Chondrocyte (in vitro differentiated cells): ENCODE data around the gene GRK6. TPM values are rescaled to one million over a fixed set of nuclear protein-coding genes. Genes with fewer than 3 reads are reported as not detected.

Source experiments
- DNase-seq: peaks from one replicate; pipeline ENCODE4 v3.0.0; 2021; ENCODE audit warnings: mixed read lengths, low spot score
- H3K27ac Mint-ChIP-seq: one replicate; pipeline ENCODE4 v1.8.0; 2021; ENCODE audit warnings: mild to moderate bottlenecking, moderate library complexity, mixed read lengths; ENCODE audit not compliant: unreplicated experiment
- H3K27me3 Mint-ChIP-seq: 2 replicates; pipeline ENCODE4 v1.8.0; 2021; ENCODE audit warnings: low read depth, mixed read lengths
- H3K36me3 Mint-ChIP-seq: 2 replicates; pipeline ENCODE4 v1.8.0; 2021; ENCODE audit warnings: low read depth, mixed read lengths
- H3K4me1 Mint-ChIP-seq: 2 replicates; pipeline ENCODE4 v1.8.0; 2021; ENCODE audit warnings: low read depth, mild to moderate bottlenecking, mixed read lengths
- H3K4me3 Mint-ChIP-seq: one replicate; pipeline ENCODE4 v1.8.0; 2021; ENCODE audit warnings: mild to moderate bottlenecking, moderate library complexity, mixed read lengths; ENCODE audit not compliant: unreplicated experiment
- H3K9me3 Mint-ChIP-seq: 2 replicates; pipeline ENCODE4 v1.8.0; 2021; ENCODE audit warnings: low read depth, mixed read lengths
- total RNA-seq: library from RNA; stranded (reverse); gene quantifications from 3 replicates; pipeline ENCODE4 v1.2.1, GENCODE V29; 2021
- TF ChIP-seq, protein P1 (sequence below): fragments of 200-600 bp; sonication (generic); IDR thresholded peaks from 2 replicates; pipeline ENCODE4 v1.5.0; 2021; ENCODE audit warnings: antibody characterized with exemption, mild to moderate bottlenecking, moderate library complexity

The GRK6 gene
- total RNA-seq, 1 donor from 2014 or later = 26.3 TPM

DNA sequence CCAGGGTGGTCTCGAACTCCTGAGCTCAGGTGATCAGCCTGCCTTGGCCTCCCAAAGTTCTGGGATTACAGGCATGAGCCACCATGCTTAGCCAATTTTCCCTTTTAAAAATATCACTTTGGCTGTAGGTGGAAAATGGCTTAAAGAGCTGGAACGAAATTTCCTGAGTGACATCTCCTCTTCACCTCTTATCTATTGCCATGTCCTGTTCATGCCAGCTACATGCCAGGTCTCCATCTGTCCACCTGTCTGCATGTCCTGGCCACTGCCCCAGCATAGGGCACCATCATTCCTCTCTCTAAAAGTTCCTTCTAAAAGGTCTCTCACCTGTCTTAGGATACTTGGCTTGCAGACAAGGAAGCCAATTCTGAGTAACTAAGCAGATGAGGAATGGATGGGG, 2.8 kb upstream of the GRK6 start:
- Mint-ChIP-seq H3K27ac (no peak overlapping the region), H3K9me3 (no peaks in the 10 kb centered on the region), H3K4me3 (no peak overlapping the region), H3K36me3 (no peaks in the 10 kb centered on the region), H3K27me3 (no peaks in the 10 kb centered on the region), H3K4me1 (peaks cover 19% of the 10 kb centered on the region)
- DNase-seq = no peak
- TF ChIP-seq, protein P1, sequence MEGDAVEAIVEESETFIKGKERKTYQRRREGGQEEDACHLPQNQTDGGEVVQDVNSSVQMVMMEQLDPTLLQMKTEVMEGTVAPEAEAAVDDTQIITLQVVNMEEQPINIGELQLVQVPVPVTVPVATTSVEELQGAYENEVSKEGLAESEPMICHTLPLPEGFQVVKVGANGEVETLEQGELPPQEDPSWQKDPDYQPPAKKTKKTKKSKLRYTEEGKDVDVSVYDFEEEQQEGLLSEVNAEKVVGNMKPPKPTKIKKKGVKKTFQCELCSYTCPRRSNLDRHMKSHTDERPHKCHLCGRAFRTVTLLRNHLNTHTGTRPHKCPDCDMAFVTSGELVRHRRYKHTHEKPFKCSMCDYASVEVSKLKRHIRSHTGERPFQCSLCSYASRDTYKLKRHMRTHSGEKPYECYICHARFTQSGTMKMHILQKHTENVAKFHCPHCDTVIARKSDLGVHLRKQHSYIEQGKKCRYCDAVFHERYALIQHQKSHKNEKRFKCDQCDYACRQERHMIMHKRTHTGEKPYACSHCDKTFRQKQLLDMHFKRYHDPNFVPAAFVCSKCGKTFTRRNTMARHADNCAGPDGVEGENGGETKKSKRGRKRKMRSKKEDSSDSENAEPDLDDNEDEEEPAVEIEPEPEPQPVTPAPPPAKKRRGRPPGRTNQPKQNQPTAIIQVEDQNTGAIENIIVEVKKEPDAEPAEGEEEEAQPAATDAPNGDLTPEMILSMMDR = no peak

DNA sequence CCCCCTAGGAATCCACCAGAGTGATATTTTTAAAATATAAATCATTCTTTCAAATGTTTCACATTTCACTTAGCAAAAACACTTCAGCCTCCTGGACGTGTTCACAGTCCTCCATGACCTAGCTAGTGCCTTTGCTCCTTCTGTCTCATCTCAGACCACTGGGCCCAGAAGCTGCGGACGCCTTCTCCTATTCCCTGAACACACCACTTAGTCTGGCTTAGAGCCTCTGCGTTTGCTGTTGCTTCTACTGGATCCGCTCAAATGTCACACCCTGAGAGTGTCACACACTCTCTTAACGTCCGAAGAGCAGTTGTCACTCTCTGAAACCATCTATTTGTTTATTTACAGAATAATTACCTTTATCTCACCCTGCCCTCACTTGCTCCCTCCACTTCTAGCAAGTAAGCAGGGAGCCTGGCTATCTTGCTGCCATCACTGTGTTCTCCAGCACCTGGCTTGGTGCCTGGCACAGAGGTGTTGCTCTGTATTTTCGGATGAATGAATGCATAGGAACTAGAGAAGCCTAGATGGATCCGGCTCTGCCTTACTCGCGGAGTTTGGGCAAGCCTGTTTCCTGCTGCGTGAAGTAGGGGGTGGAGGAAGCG, 1.2 kb upstream of the GRK6 start:
- no peaks in the 10 kb centered on the region for H3K9me3 Mint-ChIP-seq
- TF ChIP-seq, protein P1 = no peak
- peak overlapping the region; percentile 96 for H3K27ac Mint-ChIP-seq
- H3K36me3 Mint-ChIP-seq = no peaks in the 10 kb centered on the region
- DNase-seq = peak; percentile 38
- H3K4me3 Mint-ChIP-seq = peak overlapping the region; percentile 86
- H3K27me3 Mint-ChIP-seq = no peaks in the 10 kb centered on the region
- H3K4me1 Mint-ChIP-seq = peaks cover 21% of the 10 kb centered on the region

GRCh38 chr5:177425801-177426565, 493 bp upstream of the GRK6 start:
- Mint-ChIP-seq H3K4me3 (peak overlapping the region; percentile 86), H3K36me3 (peaks cover 3% of the 10 kb centered on the region), H3K4me1 (peaks cover 21% of the 10 kb centered on the region), H3K9me3 (no peaks in the 10 kb centered on the region), H3K27ac (peak overlapping the region; percentile 96), H3K27me3 (no peaks in the 10 kb centered on the region)
- peak; percentile 99 for DNase-seq
- TF ChIP-seq, protein P1 = no peak

DNA sequence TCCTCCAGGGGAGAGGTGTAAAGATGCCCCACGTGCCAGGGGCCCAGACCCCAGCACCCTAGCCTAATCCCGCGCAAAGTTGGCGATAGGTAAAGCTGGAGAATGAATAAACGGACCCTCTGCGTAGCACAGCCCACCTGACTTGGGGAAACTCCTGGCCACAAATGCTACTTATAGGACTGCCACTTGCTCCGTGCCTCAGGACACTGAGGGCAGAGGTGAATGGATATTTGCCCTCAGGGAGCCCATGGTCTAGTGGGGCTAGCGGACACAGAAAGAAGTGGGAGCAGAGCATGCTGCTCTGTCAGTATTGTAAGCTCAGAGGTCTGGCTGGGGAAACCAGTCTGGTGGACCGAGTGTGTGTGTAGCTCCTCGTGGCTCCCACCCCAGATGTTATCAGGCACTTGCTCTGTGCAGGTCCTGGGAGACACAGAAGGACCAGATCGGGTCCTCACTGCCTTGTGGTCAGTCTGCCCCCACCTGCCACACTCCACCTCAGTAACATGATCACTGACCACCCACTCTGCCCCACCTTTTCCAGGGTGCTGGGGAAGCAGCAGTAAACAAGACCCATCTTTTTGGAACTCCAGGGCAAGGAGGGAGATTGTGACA, 841 bp downstream of the GRK6 start:
- peak; percentile 57 for DNase-seq
- H3K4me3 Mint-ChIP-seq = peak overlapping the region; percentile 75
- H3K36me3 Mint-ChIP-seq = peaks cover 3% of the 10 kb centered on the region
- peak overlapping the region; percentile 68 for H3K27ac Mint-ChIP-seq
- H3K9me3 Mint-ChIP-seq = no peaks in the 10 kb centered on the region
- H3K27me3 Mint-ChIP-seq = no peaks in the 10 kb centered on the region
- H3K4me1 Mint-ChIP-seq = peaks cover 21% of the 10 kb centered on the region
- TF ChIP-seq, protein P1 = no peak

DNA sequence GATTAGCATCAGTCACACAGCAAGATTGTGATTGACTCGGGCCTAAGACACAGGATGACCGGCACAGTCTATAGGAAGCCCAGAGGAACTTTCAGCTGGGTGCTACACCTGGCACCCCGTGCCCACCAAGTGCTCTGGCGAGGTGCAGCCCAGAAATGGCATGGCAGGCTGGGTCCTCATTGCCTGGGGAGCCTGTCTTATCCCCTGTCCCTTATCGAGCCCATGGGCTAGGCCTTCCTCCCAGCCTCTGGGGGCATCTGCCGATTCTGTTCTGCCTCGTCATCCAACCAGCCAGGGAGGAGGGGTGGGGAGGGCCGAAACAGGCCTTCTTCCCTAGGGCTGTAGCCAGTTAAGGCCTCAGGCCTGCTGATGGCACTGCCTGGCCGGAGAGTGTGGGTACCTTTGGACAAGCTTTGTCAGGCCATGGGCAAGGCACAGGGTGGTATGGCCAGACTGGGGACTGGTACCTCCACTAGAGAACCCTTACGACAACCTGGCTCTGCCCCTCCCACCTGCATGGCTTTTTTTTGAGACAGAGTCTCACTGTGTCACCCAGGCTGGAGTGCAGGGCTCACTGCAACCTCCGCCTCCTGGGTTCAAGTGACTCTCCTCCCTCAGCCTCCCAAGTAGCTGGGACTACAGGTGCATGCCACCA, 1.6 kb downstream of the GRK6 start:
- Mint-ChIP-seq H3K27me3 (no peaks in the 10 kb centered on the region), H3K36me3 (peaks cover 3% of the 10 kb centered on the region), H3K9me3 (no peaks in the 10 kb centered on the region), H3K27ac (no peak overlapping the region), H3K4me1 (peaks cover 21% of the 10 kb centered on the region), H3K4me3 (peak overlapping the region; percentile 75)
- peak; percentile 90 for DNase-seq
- TF ChIP-seq, protein P1 = no peak
